ENCODE results near the gene NPHP4. TPM values are rescaled to one million over a fixed set of nuclear protein-coding genes. Genes with fewer than 3 reads are reported as not detected.

The NPHP4 gene
- total and polyA plus RNA-seq, 10 of the 15 experiments (the other 5 are each of a cell fraction or from before 2014, with no cell fraction given), result 0.16 to 10.5 (median 3.1) TPM

DNA sequence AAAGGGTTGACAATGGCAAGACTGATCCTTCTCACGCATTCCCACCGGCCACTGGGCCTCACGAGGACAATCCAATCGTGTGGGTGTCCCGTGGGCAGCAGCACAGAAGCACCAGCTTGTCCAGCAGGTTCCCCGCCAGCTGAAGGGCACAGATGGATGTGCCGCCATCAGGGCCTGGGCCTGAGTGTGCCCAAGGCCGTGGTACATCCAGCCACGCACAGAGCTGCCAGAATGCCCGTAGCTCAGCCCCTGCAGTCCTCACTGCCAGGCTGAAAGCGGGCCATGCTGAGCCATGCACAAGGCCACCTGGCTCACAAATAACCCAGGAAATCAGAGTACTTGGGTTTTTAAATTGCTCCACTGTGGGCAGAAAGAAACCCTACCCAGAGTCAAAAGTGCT, 7.0 kb downstream of the NPHP4 start:
- H2AFZ ChIP-seq (ENCODE audit: control insufficient read depth, low read depth, low read length), result no peak overlapping the region
- no peak overlapping the region for H3K9ac ChIP-seq (ENCODE audit: control insufficient read depth, insufficient read depth, low read length)
- peaks cover 3% of the 10 kb centered on the region; the same call in 1 of the 2 replicates for H3K4me1 ChIP-seq (ENCODE audit: control insufficient read depth, insufficient read depth, low read length)
- no peak overlapping the region for H3K27ac ChIP-seq (ENCODE audit: control insufficient read depth, insufficient read depth)
- no peaks in the 10 kb centered on the region; a peak in 2 of 4 replicates for H3K36me3 ChIP-seq (ENCODE audit: control insufficient read depth in 2 of 2, insufficient read depth in 2 of 2, low read length in 1 of 2)
- intact Hi-C loops (cut with micrococcal nuclease; ENCODE audit: unreplicated experiment) (no loop called here), in situ Hi-C loops (cut with MboI) (no loop called here)
- ATAC-seq, result no peak
- H3K27me3 ChIP-seq (replicated peaks in 1 of 2; ENCODE audit: control insufficient read depth in 2 of 2, insufficient read depth in 2 of 2, low read length in 1 of 2), result no peaks in the 10 kb centered on the region
- DNase-seq (ENCODE audit: low read depth, low spot score), result no peak
- no TSS peak for BruUV-seq (replicated peaks)
- TF ChIP-seq KLF5 (IDR thresholded peaks at IDR 0.05; ENCODE audit: partially characterized antibody) (no peak), ZNF592 (IDR thresholded peaks at IDR 0.05) (no peak), POLR2AphosphoS2 (IDR thresholded peaks at IDR 0.05; ENCODE audit: low read depth, low read length) (no peak), NRF1 (conservative IDR thresholded peaks at IDR 0.05; ENCODE audit: low read depth, low read length) (no peak), HDGF (IDR thresholded peaks at IDR 0.05) (no peak), E2F4 (IDR thresholded peaks at IDR 0.05; ENCODE audit: low read depth, low read length) (no peak), HCFC1 (IDR thresholded peaks at IDR 0.05; ENCODE audit: low read length) (no peak), BCLAF1 (IDR thresholded peaks at IDR 0.05) (no peak), ESRRA (IDR thresholded peaks at IDR 0.05; ENCODE audit: low read length) (no peak)
- ChIA-PET SMC1A (ENCODE audit: uncharacterized antibody, unreplicated experiment) (no interaction called here), POLR2A (no interaction called here), CTCF (no interaction called here), RAD21 (ENCODE audit: unreplicated experiment) (no interaction called here)
- no peaks in the 10 kb centered on the region for H3K79me2 ChIP-seq (ENCODE audit: control insufficient read depth, insufficient read depth, low read length)
- WGBS (ENCODE audit: insufficient coverage, insufficient replicate concordance, low lambda C conversion rate, missing lambda C conversion rate), result 95% methylated on average over 10 of the region's 11 CpGs
- H4K20me1 ChIP-seq (ENCODE audit: control insufficient read depth, insufficient read depth), result no peaks in the 10 kb centered on the region
- H3K9me3 ChIP-seq (replicated peaks; ENCODE audit: control insufficient read depth, insufficient read depth, low read length), result no peaks in the 10 kb centered on the region
- no peak overlapping the region for H3K4me3 ChIP-seq
- no peak for FAIRE-seq
- no peak overlapping the region for H3K4me2 ChIP-seq (ENCODE audit: control insufficient read depth, insufficient read depth)

Data from GM12878 (cell line).